Measurements from ENCODE around the gene EME1. TPM values are rescaled to one million over a fixed set of nuclear protein-coding genes. Genes with fewer than 3 reads are reported as not detected.

Gene EME1
- total RNA-seq, 4 donors from 2014 or later = 1.1 TPM; not detected in 3

- TF ChIP-seq, protein P1, sequence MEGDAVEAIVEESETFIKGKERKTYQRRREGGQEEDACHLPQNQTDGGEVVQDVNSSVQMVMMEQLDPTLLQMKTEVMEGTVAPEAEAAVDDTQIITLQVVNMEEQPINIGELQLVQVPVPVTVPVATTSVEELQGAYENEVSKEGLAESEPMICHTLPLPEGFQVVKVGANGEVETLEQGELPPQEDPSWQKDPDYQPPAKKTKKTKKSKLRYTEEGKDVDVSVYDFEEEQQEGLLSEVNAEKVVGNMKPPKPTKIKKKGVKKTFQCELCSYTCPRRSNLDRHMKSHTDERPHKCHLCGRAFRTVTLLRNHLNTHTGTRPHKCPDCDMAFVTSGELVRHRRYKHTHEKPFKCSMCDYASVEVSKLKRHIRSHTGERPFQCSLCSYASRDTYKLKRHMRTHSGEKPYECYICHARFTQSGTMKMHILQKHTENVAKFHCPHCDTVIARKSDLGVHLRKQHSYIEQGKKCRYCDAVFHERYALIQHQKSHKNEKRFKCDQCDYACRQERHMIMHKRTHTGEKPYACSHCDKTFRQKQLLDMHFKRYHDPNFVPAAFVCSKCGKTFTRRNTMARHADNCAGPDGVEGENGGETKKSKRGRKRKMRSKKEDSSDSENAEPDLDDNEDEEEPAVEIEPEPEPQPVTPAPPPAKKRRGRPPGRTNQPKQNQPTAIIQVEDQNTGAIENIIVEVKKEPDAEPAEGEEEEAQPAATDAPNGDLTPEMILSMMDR (IDR thresholded peaks at IDR 0.05) = no peak
- ATAC-seq (ENCODE audit: low FRiP score) (no peak), DNase-seq (ENCODE audit: low spot score) (no peak)
Measured at GRCh38 chr17:50381920-50382319, 8.9 kb downstream of the EME1 start.

GRCh38 chr17:50382931-50383330 lies 9.9 kb downstream of the EME1 start:
- TF ChIP-seq, protein P1 (IDR thresholded peaks at IDR 0.05) = no peak
- ATAC-seq (ENCODE audit: low FRiP score) (peak; percentile 16), DNase-seq (ENCODE audit: low spot score) (no peak)

- DNase-seq (ENCODE audit: low spot score) = no peak
- TF ChIP-seq, protein P1 (IDR thresholded peaks at IDR 0.05) = no peak
- no peak for ATAC-seq (ENCODE audit: low FRiP score)
Measured at GRCh38 chr17:50386510-50386909, 13.5 kb downstream of the EME1 start.

DNA sequence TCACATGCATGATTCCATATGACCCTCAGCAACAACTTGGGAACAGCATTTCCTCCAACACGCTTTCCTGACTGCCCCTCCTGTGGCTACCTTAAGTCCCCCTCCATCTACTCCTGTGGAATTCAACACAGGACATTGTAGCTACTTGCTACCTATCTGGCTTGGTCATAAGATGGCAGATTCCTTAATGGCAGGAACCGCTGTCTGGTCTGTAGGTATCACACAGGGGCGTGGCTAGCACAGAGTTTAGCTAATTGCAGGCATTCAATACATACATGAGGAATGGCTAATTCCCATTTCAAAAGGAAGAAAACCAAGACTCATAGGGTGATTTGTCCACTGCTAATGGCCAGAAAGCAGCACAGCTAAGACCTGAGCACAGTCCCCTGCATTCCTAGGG lies 15.7 kb downstream of the EME1 start:
- ATAC-seq (ENCODE audit: low FRiP score) (no peak), DNase-seq (ENCODE audit: low spot score) (no peak)
- TF ChIP-seq, protein P1 (IDR thresholded peaks at IDR 0.05) = no peak

DNA sequence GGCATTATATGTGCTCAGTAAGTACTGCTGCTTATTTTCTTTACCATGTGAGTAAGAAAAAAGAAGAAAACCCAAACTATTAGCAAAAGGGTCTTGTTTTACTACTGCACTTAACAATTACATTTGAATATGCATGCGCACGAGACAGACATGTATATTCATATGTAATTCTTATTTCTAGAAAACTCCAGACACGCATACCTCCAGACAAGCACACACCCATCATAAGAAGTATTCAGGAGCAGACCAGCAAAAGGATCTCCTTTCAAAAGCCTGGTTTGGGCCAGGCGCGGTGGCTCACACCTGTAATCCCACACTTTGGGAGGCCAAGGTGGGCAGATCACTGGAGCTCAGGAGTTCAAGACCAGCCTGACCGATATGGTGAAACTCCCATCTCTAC lies 16.5 kb downstream of the EME1 start:
- TF ChIP-seq, protein P1 (IDR thresholded peaks at IDR 0.05) = no peak
- no peak for DNase-seq (ENCODE audit: low spot score)

DNA sequence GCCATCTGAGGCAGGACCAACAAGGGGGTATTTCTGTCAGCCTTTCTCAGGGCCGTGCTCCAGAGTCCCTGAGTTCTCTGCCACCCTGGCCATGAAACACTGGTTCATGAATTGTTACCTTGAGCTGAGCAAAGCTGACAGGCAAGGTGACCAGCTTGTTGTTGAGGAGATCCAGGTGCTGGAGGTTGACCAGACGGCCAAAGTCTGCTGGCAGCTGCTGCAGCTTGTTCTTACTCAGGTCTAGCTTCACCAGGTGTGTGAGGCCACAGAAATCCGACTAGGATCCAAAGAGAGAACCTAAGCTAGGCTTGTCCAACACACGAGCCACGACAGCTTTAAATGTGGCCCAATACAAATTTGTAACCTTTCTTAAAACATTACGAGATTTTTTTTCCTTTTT lies 19.6 kb downstream of the EME1 start:
- DNase-seq (ENCODE audit: low spot score) (no peak), ATAC-seq (ENCODE audit: low FRiP score) (no peak)
- TF ChIP-seq, protein P1 (IDR thresholded peaks at IDR 0.05) = no peak

More for the DNA sequence above, 16.5 kb downstream of the EME1 start:
- no peak for ATAC-seq (ENCODE audit: low FRiP score)

DNA sequence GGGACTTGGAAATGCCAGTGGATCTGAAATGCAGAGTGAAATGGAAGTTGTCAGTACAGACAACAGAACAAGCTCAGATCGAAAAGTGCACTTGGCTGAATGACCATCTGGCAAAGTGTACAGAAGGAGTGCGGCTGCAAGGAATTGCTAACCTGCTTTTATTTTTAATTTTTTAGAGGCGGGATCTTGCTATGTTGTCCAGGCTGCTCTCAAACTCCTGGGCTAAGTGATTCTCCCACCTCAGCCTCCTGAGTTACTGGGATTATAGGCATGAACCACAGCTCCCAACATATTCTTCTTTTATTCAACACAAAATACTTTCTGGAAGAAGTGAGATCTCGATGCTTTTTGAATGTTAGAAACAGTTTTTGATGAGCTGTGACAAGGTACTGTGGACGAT lies 20.7 kb downstream of the EME1 start:
- ATAC-seq (ENCODE audit: low FRiP score) = no peak
- DNase-seq (ENCODE audit: low spot score) = no peak
- TF ChIP-seq, protein P1 (IDR thresholded peaks at IDR 0.05) = no peak

All from omental fat pad (tissue), 4 donors.